ENCODE measurements around the gene TMPRSS4. TPM values are rescaled to one million over a fixed set of nuclear protein-coding genes. Genes with fewer than 3 reads are reported as not detected.

The TMPRSS4 gene
- total and polyA plus RNA-seq, 2 of the 4 experiments (the other 2 are of a cell fraction), result not detected

DNA sequence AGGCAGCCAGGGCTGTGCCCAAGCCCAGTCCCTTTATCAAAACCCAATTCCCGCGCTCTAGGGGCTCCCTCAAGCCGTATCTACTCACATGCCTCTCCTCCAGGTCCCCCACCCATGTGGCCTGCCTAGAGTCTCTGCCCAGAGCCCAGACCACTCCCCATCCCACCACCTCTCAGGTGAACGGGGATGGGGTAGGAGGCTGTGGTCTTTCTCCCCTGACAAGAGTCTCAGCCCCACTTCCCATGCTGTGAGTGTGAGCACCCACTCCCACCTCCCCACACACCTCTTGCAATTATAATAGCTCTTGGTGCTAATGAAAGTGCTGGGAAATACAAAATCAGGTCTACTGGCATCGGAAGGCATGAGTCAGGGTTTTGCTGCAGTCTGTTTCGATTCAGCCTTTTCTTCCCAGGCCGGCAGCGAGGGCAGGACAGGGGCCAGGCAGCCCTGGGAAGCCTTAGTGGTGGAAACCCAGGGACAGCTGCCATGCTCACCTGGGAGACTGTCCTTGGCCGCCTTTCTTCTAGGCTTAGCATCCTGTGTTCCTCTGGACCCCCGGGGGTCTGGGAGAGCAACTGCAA, 16.7 kb upstream of the TMPRSS4 start:
- no peak overlapping the region for H3K9ac ChIP-seq (ENCODE audit: low read depth, low read length)
- CTCF ChIA-PET, result no interaction called here

More for the DNA sequence above, 16.7 kb upstream of the TMPRSS4 start:
- H3K4me2 ChIP-seq (ENCODE audit: low read depth, low read length), result no peak overlapping the region
- H3K56ac ChIP-seq (ENCODE audit: extremely low read depth, insufficient read depth, low read length), result no peak overlapping the region
- DNase-seq (no peak), ATAC-seq (ENCODE audit: low read depth) (no peak)
- no peak overlapping the region for H2AK5ac ChIP-seq (ENCODE audit: low read depth, low read length)
- H4K20me1 ChIP-seq (ENCODE audit: insufficient read depth, low read length), result no peaks in the 10 kb centered on the region
- H4K91ac ChIP-seq (ENCODE audit: insufficient read depth, low read depth, low read length), result no peak overlapping the region
- no peak overlapping the region for H2BK120ac ChIP-seq (ENCODE audit: low read depth, low read length)
- intact Hi-C loops (cut with micrococcal nuclease) (no loop called here), in situ Hi-C loops (cut with MboI; ENCODE audit: low sequenced_read_pairs) (no loop called here), dilution Hi-C loops (cut with HindIII; ENCODE audit: low sequenced_read_pairs, unreplicated experiment) (no loop called here)
- H2BK15ac ChIP-seq (ENCODE audit: low read depth, low read length), result no peak overlapping the region
- H4K8ac ChIP-seq (ENCODE audit: low read depth in 2 of 2, low read length in 2 of 2), result no peak overlapping the region
- no peak overlapping the region for H3K4ac ChIP-seq (ENCODE audit: low read depth, low read length)
- no peak overlapping the region for H3K14ac ChIP-seq (replicated peaks; ENCODE audit: low read depth, low read length)
- H2AFZ ChIP-seq (replicated peaks; ENCODE audit: low read length, poor library complexity), result no peak overlapping the region
- H3K4me3 ChIP-seq (ENCODE audit: insufficient read depth, low read depth, low read length), result no peak overlapping the region
- H3K27me3 ChIP-seq (ENCODE audit: control insufficient read depth, insufficient read depth, low read length), result peaks cover 14% of the 10 kb centered on the region; the same call in 1 of the 2 replicates
- POLR2A ChIA-PET (ENCODE audit: unreplicated experiment), result no interaction called here
- no peak overlapping the region for H3K27ac ChIP-seq (ENCODE audit: insufficient read depth, low read length)
- H3K9me1 ChIP-seq (ENCODE audit: insufficient read depth, low read length), result no peaks in the 10 kb centered on the region
- no TSS peak for BruUV-seq (replicated peaks)
- H3K9me3 ChIP-seq (ENCODE audit: control insufficient read depth, insufficient read depth, low read length), result no peaks in the 10 kb centered on the region
- H2BK20ac ChIP-seq (ENCODE audit: low read depth, low read length), result no peak overlapping the region
- H3K36me3 ChIP-seq (ENCODE audit: control insufficient read depth, insufficient read depth, low read length), result no peaks in the 10 kb centered on the region
- no peaks in the 10 kb centered on the region for H3K4me1 ChIP-seq (ENCODE audit: control insufficient read depth, insufficient read depth, low read length)
- H4K5ac ChIP-seq (ENCODE audit: low read depth, low read length), result no peak overlapping the region
- H2BK5ac ChIP-seq (ENCODE audit: low read depth, low read length, poor library complexity, severe bottlenecking), result no peak overlapping the region
- 57% methylated on average over 1 of the region's 10 CpGs; no CpG with 5 or more reads in 1 of the 2 experiments for WGBS, 2 experiments (ENCODE audit: extremely low coverage in 2 of 2, insufficient read length in 1 of 2)
- H3K23ac ChIP-seq (ENCODE audit: low read depth, low read length), result no peak overlapping the region
- no peak overlapping the region for H3K18ac ChIP-seq (ENCODE audit: low read depth, low read length)
- TF ChIP-seq MAZ (IDR thresholded peaks at IDR 0.05; ENCODE audit: borderline replicate concordance, low read depth, low read length) (no peak), MAFK (IDR thresholded peaks at IDR 0.05; ENCODE audit: low read depth, low read length) (no peak), BHLHE40 (IDR thresholded peaks at IDR 0.05; ENCODE audit: low read depth, low read length) (no peak), CHD1 (IDR thresholded peaks at IDR 0.05; ENCODE audit: low read depth, low read length) (no peak), FOS (IDR thresholded peaks at IDR 0.05; ENCODE audit: low read depth, low read length) (no peak)
- no peak overlapping the region for H2AK9ac ChIP-seq (replicated peaks; ENCODE audit: low read depth, low read length, poor library complexity)
- H3K79me1 ChIP-seq (ENCODE audit: low read depth in 1 of 2, low read length in 2 of 2), result no peaks in the 10 kb centered on the region

All from IMR-90 (cell line).